ENCODE data around the gene MIF.
A peak's percentile ranks its signal among the peaks of the same experiment; 100 is the strongest.

- TF ChIP-seq CTCF (IDR thresholded peaks at IDR 0.05) (no peak), POLR2A (IDR thresholded peaks at IDR 0.05) (peak; percentile 24 to 88 (median 78))
Measured at GRCh38 chr22:23909296-23909898, 15.2 kb downstream of the MIF start.
